NCI-H146 treated with DMSO at 0.1 percent for 48 hours (cell line): ENCODE measurements around the gene ORC2.
"Not testable (repeated sequence)": the region's sequence is repeated elsewhere in the genome, so short reads cannot be mapped to it uniquely, and the experiment has no call there.

ENCODE experiments used
- DNase-seq: peaks from one replicate; lab custom pipeline; 2025; ENCODE audit not compliant: unreplicated experiment; lab: John Stamatoyannopoulos, UW

Gene ORC2

GRCh38 chr2:200939832-200940231 is 23.6 kb downstream of the ORC2 start:
- no peak for DNase-seq

DNA sequence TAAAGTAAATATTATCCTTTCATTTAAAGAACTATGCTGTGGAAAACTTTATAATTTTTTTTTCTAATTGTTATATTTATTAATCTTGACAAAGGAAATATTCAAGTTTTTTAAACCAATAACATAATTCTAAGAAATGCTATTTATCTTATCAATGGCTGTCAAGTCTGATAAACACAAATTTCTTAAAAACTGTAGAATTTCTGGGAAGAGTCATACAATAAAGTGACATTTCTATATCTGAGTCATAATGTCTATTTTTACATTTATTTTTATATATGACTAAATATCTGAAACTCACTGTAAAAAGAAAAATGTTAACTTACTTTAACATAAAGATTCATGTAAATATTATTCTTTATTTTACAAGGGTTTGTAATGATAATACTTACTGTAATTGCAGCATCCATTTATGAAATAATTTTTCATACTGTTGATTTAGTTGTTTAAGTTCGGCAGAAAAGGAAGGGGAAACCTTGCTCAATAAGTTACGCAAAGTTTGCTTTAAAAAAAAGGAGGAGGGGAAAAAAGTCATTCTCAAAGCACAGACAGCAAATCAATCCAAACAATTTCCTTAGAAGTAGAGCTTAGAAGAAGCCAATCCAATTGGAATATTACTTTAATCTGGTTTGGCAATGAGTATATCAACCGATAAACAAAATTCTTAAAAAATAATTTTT is 32.4 kb downstream of the ORC2 start:
- no peak for DNase-seq

DNA sequence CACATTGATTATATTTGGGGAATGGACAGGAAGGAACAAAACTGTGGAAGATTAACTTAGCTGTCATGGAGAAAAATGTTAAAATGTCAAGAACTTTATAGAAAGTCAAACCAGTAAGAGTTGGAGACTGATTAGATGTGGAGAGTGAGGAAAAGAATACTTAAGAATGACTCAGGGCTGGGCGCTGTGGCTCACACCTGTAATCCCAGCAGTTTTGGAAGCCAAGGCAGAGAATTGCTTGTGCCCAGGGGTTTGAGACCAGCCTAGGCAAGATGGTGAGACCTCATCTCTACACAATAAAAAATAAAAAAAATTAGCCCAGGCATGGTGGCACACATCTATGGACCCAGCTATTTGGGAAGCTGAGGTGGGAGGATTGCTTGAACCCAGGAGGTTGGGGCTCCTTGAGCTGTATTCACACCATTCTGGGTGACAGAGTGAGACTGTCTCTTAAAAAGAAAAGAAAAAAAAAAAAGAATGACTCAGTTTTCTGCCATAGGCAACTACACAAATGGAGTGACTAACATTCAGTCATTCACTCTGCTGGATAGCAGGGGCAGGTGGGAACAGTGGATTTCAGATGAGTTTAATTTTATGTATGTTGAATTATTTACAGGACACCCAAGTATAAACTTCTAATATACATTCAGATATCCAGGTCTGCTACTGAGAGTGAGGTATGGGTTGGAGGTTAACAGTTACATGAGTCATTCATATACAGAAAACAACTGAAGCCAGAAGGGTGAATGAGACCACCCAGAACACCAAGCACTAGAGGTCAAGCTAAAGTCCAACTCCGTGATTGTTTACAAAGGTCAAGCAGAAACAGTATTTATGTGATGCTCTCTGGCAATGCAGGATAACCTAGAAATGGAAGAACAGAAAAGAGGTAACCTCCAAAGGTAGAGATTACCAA is 33.9 kb downstream of the ORC2 start:
- no peak for DNase-seq

GRCh38 chr2:200922439-200922838 is 41.0 kb downstream of the ORC2 start:
- DNase-seq = no peak

DNA sequence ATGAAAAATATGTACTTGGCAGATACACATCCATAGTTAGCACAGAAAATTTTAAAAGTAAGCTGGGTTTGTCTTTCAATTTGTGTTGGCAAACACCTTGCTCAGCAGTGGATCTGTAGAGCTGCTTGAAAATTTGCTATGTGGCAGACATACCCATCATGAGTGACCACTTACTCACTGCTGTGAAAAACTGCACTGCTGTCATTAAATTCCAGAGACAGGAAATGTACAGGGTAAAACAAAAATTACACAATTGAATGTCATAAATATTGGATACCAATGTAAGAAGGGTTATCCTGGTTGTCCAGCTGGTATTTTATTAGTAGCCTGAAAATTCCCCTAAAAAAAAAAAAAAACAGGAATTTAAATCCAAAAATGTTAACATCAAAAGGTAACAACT is 49.8 kb downstream of the ORC2 start:
- no peak for DNase-seq

- no peak for DNase-seq
Observed at GRCh38 chr2:200909958-200910357, 53.5 kb downstream of the ORC2 start.

GRCh38 chr2:200905618-200906296 is 57.7 kb downstream of the ORC2 start:
- no peak for DNase-seq

DNA sequence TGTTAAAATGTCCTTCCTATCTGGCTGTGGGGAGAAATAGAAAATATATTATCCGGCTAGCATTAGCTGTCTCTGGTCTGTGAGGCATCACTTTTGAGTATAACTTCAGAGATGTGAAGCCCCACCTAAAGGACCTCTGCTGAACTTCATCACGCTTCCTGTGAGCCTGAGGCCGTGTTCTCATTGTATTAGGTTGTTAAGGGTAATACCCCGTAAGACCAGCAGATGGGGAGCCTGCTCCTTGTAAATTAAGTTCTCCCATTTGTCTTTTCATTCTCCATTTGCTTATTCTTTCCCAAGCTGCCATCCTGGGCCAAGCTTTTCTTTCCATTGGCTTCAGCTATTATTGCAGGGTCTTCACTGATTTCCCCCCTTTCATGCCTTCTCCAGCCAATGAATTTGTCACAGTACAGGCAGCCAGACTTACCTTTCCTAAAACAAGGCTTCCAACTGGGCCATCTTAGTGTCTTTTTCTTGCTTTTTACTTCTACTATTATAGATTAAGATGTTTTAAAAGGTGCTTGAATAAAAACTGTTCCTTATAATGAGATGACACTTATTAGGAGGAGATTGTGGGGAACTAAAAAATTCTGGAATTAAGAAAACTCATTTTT is 61.9 kb downstream of the ORC2 start:
- DNase-seq = peak; percentile 41

- no peak for DNase-seq
Observed at GRCh38 chr2:200899482-200899881, 64.0 kb downstream of the ORC2 start.

GRCh38 chr2:200888704-200889625 is 74.5 kb downstream of the ORC2 start, which contains the start of the genes NIF3L1 and PPIL3:
Gene NIF3L1, plus strand, starts transcription at chr2:200889371. Its CDS starts 2,573 bp downstream, at chr2:200891944.
Gene PPIL3, minus strand, starts transcription at chr2:200889077. Its CDS starts 1,462 bp downstream, at chr2:200887615.
- DNase-seq = peak; percentile 83

- DNase-seq = not testable (repeated sequence)
Observed at GRCh38 chr2:200881715-200882249, 81.7 kb downstream of the ORC2 start.

DNA sequence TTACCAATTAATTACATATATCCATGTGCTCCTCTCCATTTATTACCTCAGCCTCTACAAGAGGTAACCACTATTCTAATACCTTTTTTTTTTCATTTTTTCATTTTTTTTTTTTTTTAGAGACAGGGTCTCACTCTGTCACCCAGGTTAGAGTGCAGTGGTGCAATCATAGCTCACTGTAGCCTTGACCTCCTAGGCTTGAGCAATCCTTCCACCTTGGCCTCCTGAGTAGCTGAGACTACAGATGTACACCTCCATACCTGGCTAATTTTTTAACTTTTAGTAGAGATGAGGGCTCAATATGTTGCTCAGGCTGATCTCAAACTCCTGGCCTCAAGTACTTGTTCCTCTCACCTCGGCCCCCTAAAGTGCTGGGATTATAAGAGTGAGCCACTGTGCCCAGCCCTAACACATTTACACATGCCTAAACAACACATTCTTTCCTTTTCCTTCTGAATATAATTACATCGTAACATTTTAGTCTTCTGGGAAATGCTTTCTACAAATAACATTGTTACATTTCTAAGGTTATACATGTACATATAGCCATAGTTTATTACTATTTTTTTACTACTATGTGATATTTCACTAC is 85.1 kb downstream of the ORC2 start:
- DNase-seq = no peak

DNA sequence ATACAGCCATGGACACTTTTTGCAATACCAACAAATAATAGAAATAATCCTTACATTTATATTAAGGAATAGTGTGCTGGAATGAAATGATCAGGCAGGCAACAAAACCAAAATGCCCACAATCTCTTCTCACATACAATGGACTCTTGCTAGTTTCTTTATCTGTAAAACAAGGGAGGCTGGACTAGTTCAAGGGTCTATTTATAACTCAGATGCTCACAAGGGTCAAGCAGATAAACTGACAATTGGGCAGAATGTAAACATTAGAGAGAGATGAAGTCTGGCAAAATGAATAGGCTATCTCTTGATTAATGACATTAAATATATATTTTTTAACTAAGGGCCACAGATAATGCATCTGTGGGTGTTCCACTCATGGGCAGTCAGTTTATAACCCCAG is 86.0 kb downstream of the ORC2 start:
- no peak for DNase-seq

- no peak for DNase-seq
Observed at GRCh38 chr2:200873560-200873959, 89.9 kb downstream of the ORC2 start.

GRCh38 chr2:200871151-200871550 is 92.3 kb downstream of the ORC2 start:
- DNase-seq = no peak

- DNase-seq = no peak
Observed at GRCh38 chr2:200869014-200869413, 94.4 kb downstream of the ORC2 start.

GRCh38 chr2:200864176-200865034 is 99.1 kb downstream of the ORC2 start, which contains the start of gene CLK1:
Gene CLK1, minus strand, starts transcription at chr2:200864658. Its CDS starts 2,796 bp downstream, at chr2:200861862.
- DNase-seq = peak; percentile 59

- DNase-seq = no peak
Observed at GRCh38 chr2:200863782-200864175, 99.7 kb downstream of the ORC2 start.
